T-cell (primary cell): ENCODE results near the gene NAA40. TPM values are rescaled to one million over a fixed set of nuclear protein-coding genes. Genes with fewer than 3 reads are reported as not detected.
"Not testable (repeated sequence)": the region's sequence is repeated elsewhere in the genome, so short reads cannot be mapped to it uniquely, and the experiment has no call there.

Source experiments
- ATAC-seq, 4 experiments: fragments of 200-7000 bp in 3 of 4; fragments of 150-1000 bp in 1 of 4; cut with Tn5 transposase; replicated peaks in 1 of 4; 1 replicate in 3 of 4; 2 replicates in 1 of 4; pipeline ENCODE4 v1.10.0; 2021; ENCODE audit warnings: moderate library complexity in 3 of 4, mild to moderate bottlenecking in 2 of 4, moderate number of reproducible peaks in 1 of 4
- CTCF ChIA-PET, 2 donors: fragments of 300-600 bp; sonication (Branson Sonifier 250); formaldehyde crosslinking; loops; one replicate each; lab custom pipeline; 2022; ENCODE audit warnings: antibody characterized with exemption in 2 of 2; lab: Charles Lee
- POLR2A ChIA-PET, 2 donors: fragments of 300-600 bp; sonication (Branson Sonifier 250); formaldehyde crosslinking; loops; one replicate each; lab custom pipeline; 2022; ENCODE audit warnings: antibody characterized with exemption in 2 of 2; lab: Charles Lee
- DNase-seq, 35 experiments: peaks; one replicate each; pipeline versions ENCODE4 v3.0.0 to v3.0.0-alpha.2; 2013 to 2023
- H3K27ac ChIP-seq: one replicate; pipeline ENCODE4 v1.5.1; 2013; ENCODE audit warnings: low read length
- H3K27me3 ChIP-seq, 2 experiments: replicated peaks in 1 of 2; 1 replicate in 1 of 2; 2 replicates in 1 of 2; pipeline versions ENCODE4 v1.6.1 to v1.7.0; 2013; ENCODE audit warnings: low read length in 1 of 2, mixed read lengths in 1 of 2; ENCODE audit not compliant: control insufficient read depth in 2 of 2, insufficient read depth in 2 of 2; ENCODE audit errors: extremely low read depth in 1 of 2
- H3K36me3 ChIP-seq, 2 donors: 1 replicate in 1 of 2; 2 replicates in 1 of 2; pipeline versions ENCODE4 v1.6.1 to v1.7.0; 2013; ENCODE audit warnings: low read length in 1 of 2; ENCODE audit not compliant: control insufficient read depth in 2 of 2, insufficient read depth in 1 of 2; ENCODE audit errors: extremely low read depth in 1 of 2
- H3K4me1 ChIP-seq, 2 experiments: 1 replicate in 1 of 2; 2 replicates in 1 of 2; pipeline versions ENCODE4 v1.6.1 to v1.7.0; 2013; ENCODE audit warnings: low read length in 2 of 2, mixed read lengths in 1 of 2; ENCODE audit not compliant: insufficient read depth in 2 of 2, control insufficient read depth in 1 of 2; ENCODE audit errors: extremely low read depth in 1 of 2
- H3K4me3 ChIP-seq, 2 donors: 1 replicate in 1 of 2; 2 replicates in 1 of 2; pipeline versions ENCODE4 v1.5.1 to v1.7.0; 2013; ENCODE audit warnings: mild to moderate bottlenecking in 2 of 2, low read length in 1 of 2, moderate library complexity in 1 of 2; ENCODE audit not compliant: control insufficient read depth in 1 of 2; ENCODE audit errors: extremely low read depth in 1 of 2
- H3K9me3 ChIP-seq: 2 replicates; pipeline ENCODE4 v1.7.0; 2013
- H3K27ac Mint-ChIP-seq, 2 donors: one replicate each; pipeline ENCODE4 v1.8.0; 2020 to 2021; ENCODE audit warnings: mild to moderate bottlenecking in 2 of 2, mixed read lengths in 2 of 2
- H3K27me3 Mint-ChIP-seq, 2 donors: one replicate each; pipeline ENCODE4 v1.8.0; 2021 to 2022; ENCODE audit warnings: mixed read lengths in 2 of 2
- H3K36me3 Mint-ChIP-seq: one replicate; pipeline ENCODE4 v1.8.0; 2021; ENCODE audit warnings: mixed read lengths
- H3K4me1 Mint-ChIP-seq, 3 donors: one replicate each; pipeline ENCODE4 v1.8.0; 2020 to 2022; ENCODE audit warnings: mixed read lengths in 3 of 3, mild to moderate bottlenecking in 1 of 3
- H3K4me3 Mint-ChIP-seq, 3 donors: one replicate each; pipeline ENCODE4 v1.8.0; 2020 to 2022; ENCODE audit warnings: mild to moderate bottlenecking in 3 of 3, mixed read lengths in 3 of 3, moderate library complexity in 3 of 3
- H3K9me3 Mint-ChIP-seq, 3 donors: one replicate each; pipeline ENCODE4 v1.8.0; 2020 to 2022; ENCODE audit warnings: mixed read lengths in 3 of 3
- WGBS: methylation state at CpG from one replicate; pipeline ENCODE4 v1.1.5; 2013; ENCODE audit warnings: missing lambda C conversion rate; ENCODE audit not compliant: insufficient coverage; 5-methylcytosine and 5-hydroxymethylcytosine counted together
- total RNA-seq, 35 experiments: library from RNA in 6 of 35; stranded (reverse) in 6 of 35; fragments of 120-200 nt in 1 of 35; gene quantifications; one replicate each; pipeline versions ENCODE4 v1.2.1 to v1.2.4 and lab custom pipeline; 2013 to 2026

NAA40 gene
- total RNA-seq, 5 donors from 2014 or later (not counting 1 experiment from before 2014, with no cell fraction given) = 19.0 to 27.5 (median 23.5) TPM

DNA sequence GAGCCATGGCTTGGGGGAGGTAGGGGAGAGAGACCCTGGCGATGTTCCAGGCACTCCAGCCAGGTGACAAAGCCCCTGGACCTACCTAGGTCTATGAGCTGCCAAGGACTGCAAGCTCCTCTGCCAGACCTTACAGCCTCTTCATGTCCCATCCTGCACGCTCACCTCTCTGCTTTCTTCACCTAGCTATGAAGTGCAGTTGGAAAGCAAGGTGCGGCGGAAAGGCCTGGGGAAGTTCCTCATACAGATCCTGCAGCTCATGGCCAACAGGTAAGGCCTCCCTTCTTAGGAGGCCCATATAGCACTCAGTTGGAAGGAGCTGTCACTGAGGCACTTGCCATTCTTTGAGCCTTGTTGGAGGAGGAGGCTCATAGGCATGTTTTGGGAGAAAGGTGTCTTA lies 13.8 kb downstream of the NAA40 start:
- ATAC-seq = no peak
- no peak for DNase-seq
- CTCF ChIA-PET = interaction anchor here in 1 of 2 donors (0.7 kb wide), 1 partner anchor 115 kb away, joined by 6 read pairs; no protein-coding TSS in a partner anchor
- H3K4me1 ChIP-seq = peaks cover 8 to 38% of the 10 kb centered on the region in 2 experiments
- peaks cover 21 to 26% (median 23%) of the 10 kb centered on the region in 3 donors for H3K4me1 Mint-ChIP-seq
- no peaks in the 10 kb centered on the region for H3K27me3 Mint-ChIP-seq
- no peaks in the 10 kb centered on the region for H3K27me3 ChIP-seq
- no peaks in the 10 kb centered on the region for H3K9me3 Mint-ChIP-seq
- H3K27ac ChIP-seq = peak overlapping the region; percentile 53
- peaks cover 16 to 30% of the 10 kb centered on the region in 2 donors for H3K36me3 ChIP-seq
- no peak overlapping the region for H3K4me3 ChIP-seq
- H3K36me3 Mint-ChIP-seq = peaks cover 24% of the 10 kb centered on the region
- no CpG with 5 or more reads among the region's 4 CpGs for WGBS
- POLR2A ChIA-PET = interaction anchor here in 1 of 2 donors (0.5 kb wide), 1 partner anchor 78 kb away, joined by 7 read pairs; no protein-coding TSS in a partner anchor
- H3K4me3 Mint-ChIP-seq = peak overlapping the region in 1 of 3 donors; percentile 53
- peak overlapping the region; percentile 80 to 89 for H3K27ac Mint-ChIP-seq
- no peaks in the 10 kb centered on the region for H3K9me3 ChIP-seq

DNA sequence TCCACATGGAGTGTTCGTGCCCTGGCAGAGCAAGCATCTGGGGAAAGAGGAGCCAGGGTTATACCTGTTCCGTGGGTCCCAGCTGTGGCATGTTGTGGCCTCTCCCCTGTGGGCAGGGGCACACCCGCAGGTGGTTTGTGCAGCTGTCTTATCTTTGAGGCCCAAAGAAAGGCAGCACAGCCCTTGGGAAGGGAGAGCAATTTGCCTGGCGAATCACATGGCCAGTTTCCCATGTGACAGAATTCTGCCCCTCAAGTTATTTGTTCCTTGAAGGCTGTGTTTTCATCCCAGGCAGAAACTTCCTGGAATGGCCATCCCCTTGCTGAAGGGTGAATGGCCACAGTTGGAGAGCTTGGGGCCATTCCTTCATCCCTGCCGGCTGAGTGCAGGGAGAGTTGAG lies 19.2 kb downstream of the NAA40 start:
- Mint-ChIP-seq H3K4me3 (no peak overlapping the region), H3K9me3 (no peaks in the 10 kb centered on the region), H3K4me1 (peaks cover 13 to 23% (median 20%) of the 10 kb centered on the region in 3 donors), H3K27me3 (no peaks in the 10 kb centered on the region), H3K36me3 (peaks cover 17% of the 10 kb centered on the region), H3K27ac (no peak overlapping the region)
- Histone ChIP-seq H3K9me3 (no peaks in the 10 kb centered on the region), H3K27ac (no peak overlapping the region), H3K27me3 (no peaks in the 10 kb centered on the region), H3K4me3 (no peak overlapping the region), H3K4me1 (peaks cover 2 to 44% of the 10 kb centered on the region in 2 experiments), H3K36me3 (peaks cover 12 to 30% of the 10 kb centered on the region in 2 donors)
- ChIA-PET CTCF (interaction anchor here in 1 of 2 donors (0.7 to 1.4 kb wide), 2 partner anchors 10 to 12 kb away, joined by 3 read pairs; no protein-coding TSS in a partner anchor), POLR2A (no interaction called here)
- ATAC-seq (no peak), DNase-seq (no peak)
- whole genome bisulfite sequencing = 75% methylated on average over 4 of the region's 5 CpGs

DNA sequence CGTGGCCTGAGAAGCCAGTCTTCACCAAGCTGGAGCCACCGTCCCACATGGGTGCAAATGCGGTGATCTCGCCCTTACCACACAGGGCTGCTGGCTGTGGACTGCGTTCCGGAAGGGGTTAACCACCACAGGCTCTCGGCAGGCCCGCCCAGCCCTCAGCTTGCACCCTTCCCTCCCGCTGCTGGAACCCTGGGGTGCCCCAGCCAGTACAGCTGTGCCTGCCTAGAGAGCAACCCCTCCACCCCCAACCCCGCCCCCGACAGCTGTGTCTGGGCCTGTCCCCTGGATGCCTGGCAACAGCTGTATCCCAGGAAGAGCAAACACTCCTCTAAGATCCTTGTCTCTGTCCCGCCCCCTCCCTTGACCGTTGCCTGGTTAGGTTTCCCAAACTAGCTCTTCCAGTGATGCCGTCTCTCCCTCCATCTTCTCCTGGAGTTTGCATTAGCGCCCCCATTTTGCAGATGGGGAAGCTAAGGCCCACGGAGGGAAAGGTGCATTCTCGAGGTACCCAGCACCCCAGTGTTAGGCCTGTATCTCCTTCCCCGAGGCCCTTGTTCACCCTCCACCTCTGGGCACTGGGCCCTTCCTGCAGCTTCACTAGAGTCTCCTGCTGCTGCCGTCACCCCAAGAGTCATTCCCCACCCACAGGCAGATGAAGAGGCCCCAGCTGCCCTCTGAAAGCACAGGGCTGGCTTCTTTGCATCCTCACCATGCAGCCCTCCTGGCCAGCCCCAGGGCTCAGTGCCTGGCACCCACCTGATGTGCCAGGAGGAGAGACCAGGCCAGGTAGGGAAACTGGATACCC lies 23.0 kb downstream of the NAA40 start:
- H3K27ac Mint-ChIP-seq = no peak overlapping the region
- no peak overlapping the region for H3K27ac ChIP-seq
- ATAC-seq = peak; percentile 43 to 78 (median 50)
- ChIA-PET CTCF (interaction anchor here in 1 of 2 donors (1.0 kb wide), 1 partner anchor 123 kb away, joined by 3 read pairs; the partner anchor contains the start of gene MARK2), POLR2A (no interaction called here)
- no peaks in the 10 kb centered on the region for H3K9me3 Mint-ChIP-seq
- H3K36me3 ChIP-seq = peaks cover 0 to 2% of the 10 kb centered on the region in 2 donors
- H3K9me3 ChIP-seq = no peaks in the 10 kb centered on the region
- peaks cover 2 to 30% of the 10 kb centered on the region in 2 experiments for H3K4me1 ChIP-seq
- no peaks in the 10 kb centered on the region for H3K36me3 Mint-ChIP-seq
- H3K4me3 Mint-ChIP-seq = peak overlapping the region in 2 of 3 donors; percentile 21 to 24
- H3K4me1 Mint-ChIP-seq = peaks cover 10 to 20% (median 18%) of the 10 kb centered on the region in 3 donors
- H3K4me3 ChIP-seq = no peak overlapping the region
- no peaks in the 10 kb centered on the region for H3K27me3 Mint-ChIP-seq
- peak in 13 of 35 experiments; percentile 8 to 39 (median 23) for DNase-seq
- WGBS = 39% methylated on average over 17 of the region's 19 CpGs
- no peaks in the 10 kb centered on the region for H3K27me3 ChIP-seq

DNA sequence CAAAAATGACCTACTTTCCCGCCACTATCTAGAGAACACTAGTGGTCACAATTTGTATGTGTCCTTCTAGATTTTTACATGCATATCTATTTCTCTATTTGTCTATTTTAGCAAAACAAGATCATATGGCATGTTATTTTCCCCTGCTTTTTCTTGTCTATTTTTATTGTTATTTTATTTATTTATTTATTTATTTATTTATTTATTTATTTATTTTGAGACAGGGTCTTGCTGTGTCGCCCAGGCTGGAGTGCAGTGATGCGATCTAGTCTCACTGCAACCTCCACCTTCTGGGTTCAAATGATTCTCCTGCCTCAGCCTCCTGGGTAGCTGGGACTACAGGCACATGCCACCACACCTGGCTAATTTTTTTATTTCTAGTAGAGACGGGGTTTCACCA lies 25.1 kb downstream of the NAA40 start:
- H3K27me3 Mint-ChIP-seq, DNase-seq, H3K4me3 Mint-ChIP-seq, ATAC-seq, H3K27ac Mint-ChIP-seq, H3K9me3 ChIP-seq, H3K36me3 Mint-ChIP-seq, POLR2A ChIA-PET, H3K36me3 ChIP-seq, H3K4me3 ChIP-seq, H3K27me3 ChIP-seq, H3K27ac ChIP-seq, CTCF ChIA-PET, H3K9me3 Mint-ChIP-seq: not testable (repeated sequence)
- WGBS = 100% methylated on average over 3 of the region's 4 CpGs
- H3K4me1 Mint-ChIP-seq = peaks cover 10 to 16% (median 16%) of the 10 kb centered on the region in 3 donors
- peaks cover 2 to 24% of the 10 kb centered on the region in 2 experiments for H3K4me1 ChIP-seq

DNA sequence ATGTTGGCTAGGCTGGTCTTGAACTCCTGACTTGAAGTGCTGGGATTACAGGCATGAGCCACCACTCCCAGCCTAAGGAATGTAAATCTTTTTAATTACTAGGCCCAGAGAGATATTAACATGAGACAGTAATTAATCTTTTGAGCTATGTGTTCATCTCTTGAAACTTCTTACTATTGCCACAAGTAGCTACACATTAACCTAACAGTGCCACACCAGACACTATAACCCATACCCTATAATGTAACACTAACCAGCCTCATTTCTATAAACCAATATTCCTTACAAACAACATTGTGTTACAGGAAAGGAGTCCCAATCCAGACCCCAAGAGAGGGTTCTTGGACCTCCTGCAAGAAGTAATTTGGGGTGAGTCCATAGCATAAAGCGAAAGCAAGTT lies 27.6 kb downstream of the NAA40 start:
- Histone ChIP-seq H3K27me3 (peaks cover 0 to 10% of the 10 kb centered on the region in 2 experiments), H3K27ac (no peak overlapping the region), H3K36me3 (no peaks in the 10 kb centered on the region), H3K4me3 (no peak overlapping the region), H3K4me1 (peaks cover under 1 to 14% of the 10 kb centered on the region in 2 experiments), H3K9me3 (no peaks in the 10 kb centered on the region)
- POLR2A ChIA-PET = no interaction called here
- H3K9me3 Mint-ChIP-seq = no peaks in the 10 kb centered on the region
- CTCF ChIA-PET = interaction anchor here in 1 of 2 donors (0.7 kb wide), 1 partner anchor 21 kb away, joined by 3 read pairs; no protein-coding TSS in a partner anchor
- no peak overlapping the region for H3K27ac Mint-ChIP-seq
- no peak overlapping the region for H3K4me3 Mint-ChIP-seq
- peaks cover 6 to 8% (median 7%) of the 10 kb centered on the region in 3 donors for H3K4me1 Mint-ChIP-seq
- H3K36me3 Mint-ChIP-seq = no peaks in the 10 kb centered on the region
- no peak for ATAC-seq
- no CpG with 5 or more reads among the region's 1 CpG for WGBS
- peaks cover 0 to 5% of the 10 kb centered on the region in 2 donors for H3K27me3 Mint-ChIP-seq
- no peak for DNase-seq

DNA sequence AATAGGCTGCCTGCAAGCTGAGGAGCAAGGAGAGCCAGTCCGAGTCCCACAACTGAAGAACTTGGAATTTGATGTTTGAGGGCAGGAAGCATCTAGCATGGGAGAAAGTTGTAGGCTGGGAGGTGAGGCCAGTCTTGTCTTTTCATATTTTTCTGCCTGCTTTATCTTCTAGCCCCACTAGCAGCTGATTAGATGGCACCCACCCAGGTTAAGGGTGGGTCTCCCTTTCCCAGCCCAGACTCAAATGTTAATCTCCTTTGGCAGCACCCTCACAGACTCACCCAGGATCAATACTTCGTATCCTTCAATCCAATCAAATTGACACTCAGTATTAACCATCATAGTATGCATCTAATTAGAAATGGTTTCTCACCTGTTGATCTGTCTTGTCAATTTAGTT lies 30.7 kb downstream of the NAA40 start:
- Histone ChIP-seq H3K4me1 (peaks cover 0 to 5% of the 10 kb centered on the region in 2 experiments), H3K36me3 (no peaks in the 10 kb centered on the region), H3K27me3 (peaks cover 0 to 14% of the 10 kb centered on the region in 2 experiments), H3K4me3 (no peak overlapping the region), H3K27ac (no peak overlapping the region), H3K9me3 (no peaks in the 10 kb centered on the region)
- no peak for ATAC-seq
- H3K4me1 Mint-ChIP-seq = peaks cover 0 to 10% (median 9%) of the 10 kb centered on the region in 3 donors
- H3K9me3 Mint-ChIP-seq = no peaks in the 10 kb centered on the region
- H3K4me3 Mint-ChIP-seq = no peak overlapping the region
- H3K36me3 Mint-ChIP-seq = no peaks in the 10 kb centered on the region
- DNase-seq = no peak
- CTCF ChIA-PET = no interaction called here
- POLR2A ChIA-PET = no interaction called here
- peaks cover 0 to 5% of the 10 kb centered on the region in 2 donors for H3K27me3 Mint-ChIP-seq
- H3K27ac Mint-ChIP-seq = no peak overlapping the region
- 100% methylated on average over 1 of the region's 2 CpGs for WGBS
